Hepatocyte (in vitro differentiated cells): Measurements from ENCODE around the gene CSF1R. TPM values are rescaled to one million over a fixed set of nuclear protein-coding genes. Genes with fewer than 3 reads are reported as not detected.

Experiments used
- DNase-seq: peaks from one replicate; pipeline ENCODE4 v3.0.0-alpha.2; 2016; ENCODE audit warnings: low spot score
- H2AFZ ChIP-seq: fragments of 200-600 bp; sonication (generic); 2 replicates; pipeline ENCODE4 v1.6.0; 2016; ENCODE audit warnings: antibody characterized with exemption, mild to moderate bottlenecking
- H3K27ac ChIP-seq: fragments of 200-600 bp; sonication (generic); 2 replicates; pipeline ENCODE4 v1.5.1; 2016; ENCODE audit warnings: mild to moderate bottlenecking
- H3K27me3 ChIP-seq: fragments of 200-600 bp; sonication (generic); 2 replicates; pipeline ENCODE4 v1.6.1; 2016
- H3K36me3 ChIP-seq: fragments of 200-600 bp; sonication (generic); replicated peaks from 2 replicates; pipeline ENCODE4 v1.5.1; 2016; ENCODE audit warnings: low read depth; ENCODE audit not compliant: insufficient read depth
- H3K4me1 ChIP-seq: fragments of 200-600 bp; sonication (generic); 2 replicates; pipeline ENCODE4 v1.5.1; 2016; ENCODE audit warnings: mild to moderate bottlenecking, moderate library complexity; ENCODE audit not compliant: insufficient read depth
- H3K4me2 ChIP-seq: fragments of 200-600 bp; sonication (generic); 2 replicates; pipeline ENCODE4 v1.6.0; 2016
- H3K4me3 ChIP-seq: fragments of 200-600 bp; sonication (generic); 2 replicates; pipeline ENCODE4 v1.5.1; 2016; ENCODE audit warnings: mild to moderate bottlenecking
- H3K79me2 ChIP-seq: fragments of 200-600 bp; sonication (generic); 2 replicates; pipeline ENCODE4 v1.6.0; 2017; ENCODE audit warnings: mild to moderate bottlenecking
- H3K9me2 ChIP-seq: fragments of 200-600 bp; sonication (generic); replicated peaks from 2 replicates; pipeline ENCODE4 v1.6.0; 2017; ENCODE audit warnings: mild to moderate bottlenecking; ENCODE audit not compliant: insufficient read depth
- H3K9me3 ChIP-seq: fragments of 200-600 bp; sonication (generic); 2 replicates; pipeline ENCODE4 v1.5.1; 2016; ENCODE audit warnings: low read depth, mild to moderate bottlenecking
- H4K20me1 ChIP-seq: fragments of 200-600 bp; sonication (generic); 2 replicates; pipeline ENCODE4 v1.6.0; 2016; ENCODE audit warnings: mild to moderate bottlenecking; ENCODE audit not compliant: insufficient read depth, poor library complexity, severe bottlenecking
- CTCF ChIP-seq: fragments of 200-600 bp; sonication (generic); IDR thresholded peaks from 2 replicates; pipeline ENCODE4 v1.5.1; 2016; ENCODE audit warnings: antibody characterized with exemption, mild to moderate bottlenecking; ENCODE audit not compliant: poor library complexity
- EZH2 ChIP-seq: fragments of 200-600 bp; sonication (generic); IDR thresholded peaks from 2 replicates; pipeline ENCODE4 v1.6.1; 2016; ENCODE audit warnings: antibody characterized with exemption, mild to moderate bottlenecking, borderline replicate concordance
- EZH2phosphoT487 ChIP-seq: fragments of 200-600 bp; sonication (generic); IDR thresholded peaks from one replicate; pipeline ENCODE4 v1.6.1; 2018; ENCODE audit warnings: antibody characterized with exemption, mild to moderate bottlenecking, low read depth, moderate library complexity; ENCODE audit not compliant: unreplicated experiment, severe bottlenecking
- WGBS: methylation state at CpG from one replicate; pipeline ENCODE4 v1.1.6; 2016; ENCODE audit warnings: low lambda C conversion rate; ENCODE audit errors: missing lambda C conversion rate; 5-methylcytosine and 5-hydroxymethylcytosine counted together
- polyA plus RNA-seq: library from polyadenylated mRNA; unstranded; fragments of >200 nt; fragmentation: Nextera tagmentation; extraction: Ambion mirVana; gene quantifications from 2 replicates; pipeline ENCODE4 v1.2.1, GENCODE V29; 2016
- total RNA-seq: library from RNA; depleted of rRNA; stranded (reverse); fragments of >200 nt; gene quantifications from 2 replicates; pipeline ENCODE4 v1.2.3, GENCODE V29; 2014

The CSF1R gene
- total and polyA plus RNA-seq, 2 experiments from 2014 or later, result 3.6 to 4.7 TPM

GRCh38 chr5:150046031-150046430 is 40.3 kb downstream of the CSF1R start:
- Histone ChIP-seq H3K9me3 (no peaks in the 10 kb centered on the region), H2AFZ (no peak overlapping the region), H3K4me3 (no peak overlapping the region), H3K4me1 (peaks cover 13% of the 10 kb centered on the region), H3K9me2 (no peaks in the 10 kb centered on the region), H3K79me2 (no peaks in the 10 kb centered on the region), H3K27ac (no peak overlapping the region), H3K27me3 (no peaks in the 10 kb centered on the region), H3K4me2 (no peak overlapping the region), H4K20me1 (no peaks in the 10 kb centered on the region), H3K36me3 (no peaks in the 10 kb centered on the region)
- WGBS, result 97% methylated on average over 6 of the region's 6 CpGs
- no peak for DNase-seq
- TF ChIP-seq EZH2 (no peak), CTCF (no peak), EZH2phosphoT487 (no peak)

GRCh38 chr5:150045549-150045948 is 40.8 kb downstream of the CSF1R start:
- H3K27ac ChIP-seq, result no peak overlapping the region
- H3K4me2 ChIP-seq, result no peak overlapping the region
- peaks cover 13% of the 10 kb centered on the region for H3K4me1 ChIP-seq
- DNase-seq, result no peak
- 81% methylated on average over 6 of the region's 6 CpGs for WGBS
- no peak overlapping the region for H3K4me3 ChIP-seq
- no peaks in the 10 kb centered on the region for H3K9me2 ChIP-seq
- no peak overlapping the region for H2AFZ ChIP-seq
- no peaks in the 10 kb centered on the region for H3K36me3 ChIP-seq
- H3K9me3 ChIP-seq, result no peaks in the 10 kb centered on the region
- no peaks in the 10 kb centered on the region for H3K27me3 ChIP-seq
- H3K79me2 ChIP-seq, result no peaks in the 10 kb centered on the region
- TF ChIP-seq CTCF (no peak), EZH2phosphoT487 (no peak), EZH2 (no peak)
- H4K20me1 ChIP-seq, result no peaks in the 10 kb centered on the region

- no peak overlapping the region for H2AFZ ChIP-seq
- H3K27ac ChIP-seq, result peak overlapping the region; percentile 3
- WGBS, result 77% methylated on average over 7 of the region's 7 CpGs
- H3K9me2 ChIP-seq, result no peaks in the 10 kb centered on the region
- no peak for TF ChIP-seq EZH2phosphoT487
- no peak for TF ChIP-seq CTCF
- no peak for TF ChIP-seq EZH2
- DNase-seq, result no peak
- H3K27me3 ChIP-seq, result no peaks in the 10 kb centered on the region
- no peaks in the 10 kb centered on the region for H3K36me3 ChIP-seq
- no peaks in the 10 kb centered on the region for H3K9me3 ChIP-seq
- H4K20me1 ChIP-seq, result no peaks in the 10 kb centered on the region
- no peaks in the 10 kb centered on the region for H3K79me2 ChIP-seq
- no peak overlapping the region for H3K4me3 ChIP-seq
- peaks cover 13% of the 10 kb centered on the region for H3K4me1 ChIP-seq
- H3K4me2 ChIP-seq, result no peak overlapping the region
Measured at GRCh38 chr5:150044712-150045111, 41.6 kb downstream of the CSF1R start.

GRCh38 chr5:150044329-150044681 is 42.0 kb downstream of the CSF1R start:
- Histone ChIP-seq H3K36me3 (no peaks in the 10 kb centered on the region), H3K4me1 (peaks cover 13% of the 10 kb centered on the region), H3K27me3 (no peaks in the 10 kb centered on the region), H3K4me3 (no peak overlapping the region), H2AFZ (no peak overlapping the region), H3K4me2 (no peak overlapping the region), H4K20me1 (no peaks in the 10 kb centered on the region), H3K9me2 (no peaks in the 10 kb centered on the region), H3K79me2 (no peaks in the 10 kb centered on the region), H3K9me3 (no peaks in the 10 kb centered on the region), H3K27ac (peak overlapping the region; percentile 63)
- TF ChIP-seq EZH2 (no peak), EZH2phosphoT487 (no peak), CTCF (no peak)
- peak; percentile 42 for DNase-seq
